HepG2 (cell line): ENCODE measurements around the gene CEP43. TPM values are rescaled to one million over a fixed set of nuclear protein-coding genes. Genes with fewer than 3 reads are reported as not detected.
A peak's percentile ranks its signal among the peaks of the same experiment; 100 is the strongest.

Source experiments
- CENPT ChIP-seq: sonication (generic); formaldehyde crosslinking; IDR thresholded peaks from 2 replicates; pipeline ENCODE4 v1.8.0; 2022; ENCODE audit warnings: low read depth, mild to moderate bottlenecking, moderate library complexity, missing genetic modification reagents
- DNMT1 ChIP-seq: sonication (generic); formaldehyde crosslinking; IDR thresholded peaks from 2 replicates; pipeline ENCODE4 v1.5.1; 2020; ENCODE audit warnings: mild to moderate bottlenecking, missing genetic modification reagents
- GFI1 ChIP-seq: sonication (generic); formaldehyde crosslinking; IDR thresholded peaks from 2 replicates; pipeline ENCODE4 v1.5.0; 2020; ENCODE audit warnings: missing genetic modification reagents, mild to moderate bottlenecking, borderline replicate concordance
- MED1 ChIP-seq: sonication (generic); formaldehyde crosslinking; IDR thresholded peaks from 2 replicates; pipeline ENCODE4 v1.4.0; 2020; ENCODE audit warnings: missing genetic modification reagents
- MYC ChIP-seq: sonication (generic); formaldehyde crosslinking; IDR thresholded peaks from 2 replicates; pipeline ENCODE4 v1.9.0; 2021; ENCODE audit warnings: missing genetic modification reagents, borderline replicate concordance
- NRL ChIP-seq: sonication (generic); formaldehyde crosslinking; IDR thresholded peaks from 2 replicates; pipeline ENCODE4 v1.5.0; 2020; ENCODE audit warnings: missing genetic modification reagents, mild to moderate bottlenecking, moderate library complexity, borderline replicate concordance
- RORA ChIP-seq: sonication (generic); formaldehyde crosslinking; IDR thresholded peaks from 2 replicates; pipeline ENCODE4 v1.5.0; 2020; ENCODE audit warnings: mild to moderate bottlenecking, missing genetic modification reagents, moderate library complexity
- SAFB2 ChIP-seq: sonication (generic); formaldehyde crosslinking; IDR thresholded peaks from 2 replicates; pipeline ENCODE4 v1.5.1; 2020; ENCODE audit warnings: missing genetic modification reagents, low read depth, mild to moderate bottlenecking, borderline replicate concordance
- STAT5B ChIP-seq: sonication (generic); formaldehyde crosslinking; IDR thresholded peaks from 2 replicates; pipeline ENCODE4 v1.4.0; 2020; ENCODE audit warnings: missing genetic modification reagents
- TFE3 ChIP-seq: IDR thresholded peaks from 2 replicates; pipeline ENCODE4 v1.6.1; 2016
- XRCC5 ChIP-seq: fragments of 200-400 bp; formaldehyde crosslinking; optimal IDR thresholded peaks from 2 replicates; pipeline ENCODE3; 2017; ENCODE audit warnings: mild to moderate bottlenecking, low read length
- ZNF17 ChIP-seq: sonication (generic); formaldehyde crosslinking; IDR thresholded peaks from 2 replicates; pipeline ENCODE4 v1.5.0; 2020; ENCODE audit warnings: mild to moderate bottlenecking, missing genetic modification reagents
- ZNF318 ChIP-seq: sonication (generic); formaldehyde crosslinking; IDR thresholded peaks from 2 replicates; pipeline ENCODE4 v1.4.0; 2020; ENCODE audit warnings: mild to moderate bottlenecking, missing genetic modification reagents
- ZNF607 ChIP-seq: sonication (generic); formaldehyde crosslinking; IDR thresholded peaks from 2 replicates; pipeline ENCODE4 v1.5.1; 2020; ENCODE audit warnings: missing genetic modification reagents, mild to moderate bottlenecking, borderline replicate concordance
- ZNF691 ChIP-seq: sonication (generic); formaldehyde crosslinking; IDR thresholded peaks from 2 replicates; pipeline ENCODE4 v1.4.0; 2020; ENCODE audit warnings: missing genetic modification reagents, low read depth, mild to moderate bottlenecking, borderline replicate concordance
- ZUFSP ChIP-seq: sonication (generic); formaldehyde crosslinking; IDR thresholded peaks from 2 replicates; pipeline ENCODE4 v1.9.0; 2021; ENCODE audit warnings: missing genetic modification reagents, mild to moderate bottlenecking, borderline replicate concordance
- polyA plus RNA-seq, 8 experiments: library from polyadenylated mRNA; depleted of rRNA in 3 of 8; stranded (reverse) in 7 of 8; unstranded in 1 of 8; fragments of >200 nt; fragmentation: Illumina TruSeq in 4 of 8; extraction: Trizol in 4 of 8; gene quantifications; 2 replicates each; pipeline versions ENCODE4 v1.2.1 to v1.2.3, GENCODE V29; 2011 to 2016; ENCODE audit warnings: low read depth in 4 of 8, missing spikeins in 1 of 8, mixed read lengths in 1 of 8; ENCODE audit not compliant: insufficient read depth in 1 of 8
- total RNA-seq, 5 experiments: library from RNA; depleted of rRNA; stranded (reverse); fragments of >200 nt; fragmentation: Illumina TruSeq; extraction: Trizol; gene quantifications; 2 replicates each; pipeline ENCODE4 v1.2.3, GENCODE V29; 2016; ENCODE audit warnings: low read depth in 1 of 5

The CEP43 gene
- total and polyA plus RNA-seq, 2 of the 13 experiments (the other 11 are each of a cell fraction or from before 2014, with no cell fraction given): 29.3 to 73.9 TPM

- TF ChIP-seq ZNF318 (CRISPR knock-in tag) (no peak), ZUFSP (CRISPR knock-in tag) (0 out of 2 replicates have a peak, but pooled peaks have one; percentile 69), ZNF17 (CRISPR knock-in tag) (0 out of 2 replicates have a peak, but pooled peaks have one; percentile 51), XRCC5 (no peak), NRL (peak; percentile 65; the same call in 1 of the 2 replicates), MYC (CRISPR knock-in tag) (peak; percentile 13), TFE3 (CRISPR knock-in tag) (no peak), ZNF607 (CRISPR knock-in tag) (peak; percentile 95; the same call in 1 of the 2 replicates), MED1 (CRISPR knock-in tag) (peak; percentile 78), CENPT (no peak), ZNF691 (peak; percentile 78; the same call in 1 of the 2 replicates), RORA (CRISPR knock-in tag) (0 out of 2 replicates have a peak, but pooled peaks have one; percentile 82), STAT5B (no peak), DNMT1 (CRISPR knock-in tag) (peak; percentile 88; the same call in 1 of the 2 replicates), GFI1 (CRISPR knock-in tag) (0 out of 2 replicates have a peak, but pooled peaks have one; percentile 12), SAFB2 (CRISPR knock-in tag) (peak; percentile 99)
Measured at GRCh38 chr6:166999145-166999883, at the start of gene CEP43 (continued).
